K562 (cell line): Measurements from ENCODE around the gene SLC5A10. TPM values are rescaled to one million over a fixed set of nuclear protein-coding genes. Genes with fewer than 3 reads are reported as not detected.

ENCODE experiments used
- ATAC-seq: fragments of 200-7000 bp; cut with Tn5 transposase; 3 replicates; pipeline ENCODE4 v1.9.1; 2020; ENCODE audit warnings: moderate library complexity
- BruUV-seq: library from RNA; stranded (reverse); fragments of 400-500 nt; replicated peaks from 2 replicates; lab custom pipeline; 2021; lab: Mats Ljungman, UMichigan
- CTCF ChIA-PET: fragments of 300-600 bp; formaldehyde crosslinking; extraction: SDS; loops from one replicate; lab custom pipeline; 2021; ENCODE audit warnings: low intra/inter-chr PET ratio; lab: Yijun Ruan, JAX
- POLR2A ChIA-PET: fragments of 300-600, 350-650 bp; sonication (Branson Sonifier 250); formaldehyde crosslinking; extraction: SDS; loops from one replicate; lab custom pipeline; 2021; ENCODE audit warnings: antibody characterized with exemption, inconsistent platforms; lab: Yijun Ruan, JAX
- DNase-seq, 4 experiments: peaks; one replicate each; pipeline versions ENCODE4 v3.0.0 to v3.0.0-alpha.2; 2011 to 2018; ENCODE audit warnings: low spot score in 3 of 4, mixed read lengths in 3 of 4; ENCODE audit errors: extremely low read depth in 1 of 4
- FAIRE-seq: peaks from 2 replicates; lab custom pipeline; 2011; peaks lifted over from hg19 to GRCh38; lab: Jason Lieb, UNC
- H2AFZ ChIP-seq: 2 replicates; pipeline ENCODE4 v1.6.0; 2011; ENCODE audit warnings: low read depth, low read length, control low read depth, inconsistent platforms
- H3K27ac ChIP-seq: fragments of 200-600 bp; 3 replicates; pipeline ENCODE4 v1.8.0; 2011; ENCODE audit warnings: low read depth, mild to moderate bottlenecking, control low read depth, inconsistent platforms, low read length, moderate library complexity, mixed read lengths; ENCODE audit errors: extremely low read depth
- H3K27me3 ChIP-seq, 2 experiments: fragments of 300-600 bp in 1 of 2; 2 replicates in 1 of 2; 3 replicates in 1 of 2; pipeline versions ENCODE4 v1.6.0 to v1.8.0; 2011; ENCODE audit warnings: inconsistent platforms in 2 of 2, low read length in 2 of 2, mild to moderate bottlenecking in 1 of 2, mixed read lengths in 1 of 2, moderate library complexity in 1 of 2; ENCODE audit not compliant: control insufficient read depth in 2 of 2, insufficient read depth in 2 of 2
- H3K36me3 ChIP-seq: fragments of 300-600 bp; 3 replicates; pipeline ENCODE4 v1.8.0; 2011; ENCODE audit warnings: mild to moderate bottlenecking, low read length, inconsistent platforms; ENCODE audit not compliant: control insufficient read depth, insufficient read depth
- H3K4me1 ChIP-seq, 2 experiments: fragments of 200-600 bp in 1 of 2; replicated peaks in 1 of 2; 2 replicates in 1 of 2; 3 replicates in 1 of 2; pipeline versions ENCODE4 v1.5.1 to v1.8.0; 2011; ENCODE audit warnings: inconsistent platforms in 2 of 2, low read length in 2 of 2, mild to moderate bottlenecking in 1 of 2, mixed read lengths in 1 of 2, moderate library complexity in 1 of 2; ENCODE audit not compliant: control insufficient read depth in 2 of 2, insufficient read depth in 2 of 2
- H3K4me2 ChIP-seq: 2 replicates; pipeline ENCODE4 v1.6.1; 2011; ENCODE audit warnings: low read length, control low read depth, inconsistent platforms, mixed read lengths; ENCODE audit not compliant: insufficient read depth
- H3K4me3 ChIP-seq: fragments of 200-600 bp; sonication (generic), shearing (Covaris generic); 2 replicates; pipeline ENCODE4 v1.5.1; 2016; ENCODE audit warnings: control low read depth, inconsistent platforms
- H3K79me2 ChIP-seq: fragments of 200-600 bp; 3 replicates; pipeline ENCODE4 v1.8.0; 2011; ENCODE audit warnings: low read length, inconsistent platforms; ENCODE audit not compliant: control insufficient read depth, insufficient read depth
- H3K9ac ChIP-seq, 2 experiments: 2 replicates each; pipeline versions ENCODE4 v1.6.0 to v1.6.1; 2011; ENCODE audit warnings: low read depth in 2 of 2, low read length in 2 of 2, control low read depth in 1 of 2, inconsistent platforms in 1 of 2, mild to moderate bottlenecking in 1 of 2, mixed read lengths in 1 of 2; ENCODE audit not compliant: insufficient read depth in 1 of 2
- H3K9me1 ChIP-seq: one replicate; pipeline ENCODE4 v1.6.0; 2011; ENCODE audit warnings: inconsistent platforms, mild to moderate bottlenecking, low read length, moderate library complexity; ENCODE audit not compliant: control insufficient read depth, insufficient read depth
- H3K9me3 ChIP-seq: replicated peaks from 2 replicates; pipeline ENCODE4 v1.5.1; 2011; ENCODE audit warnings: low read depth, low read length, inconsistent platforms; ENCODE audit not compliant: control insufficient read depth, insufficient read depth
- H4K20me1 ChIP-seq: replicated peaks from 2 replicates; pipeline ENCODE4 v1.6.1; 2011; ENCODE audit warnings: low read length, inconsistent platforms, mixed read lengths; ENCODE audit not compliant: control insufficient read depth, insufficient read depth
- ADNP ChIP-seq: fragments of 200-800 bp; sonication (Bioruptor generic); IDR thresholded peaks from 2 replicates; pipeline ENCODE4 v1.6.1; 2016; ENCODE audit warnings: missing genetic modification characterization, missing compliant biosample characterization
- ARID1B ChIP-seq: fragments of 450-650 bp; IDR thresholded peaks from 2 replicates; pipeline ENCODE4 v1.6.1; 2016; ENCODE audit warnings: antibody characterized with exemption, mild to moderate bottlenecking, inconsistent platforms
- CHD4 ChIP-seq: fragments of 200-600 bp; sonication (generic); IDR thresholded peaks from 3 replicates; pipeline ENCODE4 v1.6.1; 2012; ENCODE audit warnings: low read depth, mild to moderate bottlenecking, mixed read lengths, low read length, inconsistent platforms; ENCODE audit not compliant: insufficient read depth, insufficient replicate concordance, poor library complexity, severe bottlenecking
- E2F6 ChIP-seq, 2 experiments: IDR thresholded peaks; 2 replicates each; pipeline ENCODE4 v1.6.1; 2011; ENCODE audit warnings: borderline replicate concordance in 1 of 2, control low read depth in 1 of 2, low read depth in 1 of 2, low read length in 1 of 2, mild to moderate bottlenecking in 1 of 2, mixed read lengths in 1 of 2, moderate library complexity in 1 of 2; ENCODE audit not compliant: insufficient read depth in 1 of 2, insufficient read length in 1 of 2, poor library complexity in 1 of 2, severe bottlenecking in 1 of 2; ENCODE audit errors: extremely low read depth in 1 of 2
- FOXA3 ChIP-seq, 2 experiments: fragments of 450-650 bp in 1 of 2; sonication (generic) in 1 of 2; formaldehyde crosslinking; IDR thresholded peaks in 1 of 2; conservative IDR thresholded peaks in 1 of 2; 2 replicates each; pipeline versions ENCODE4 v1.4.0 to v1.8.0; 2020 to 2022; ENCODE audit warnings: mild to moderate bottlenecking in 2 of 2, missing genetic modification reagents in 1 of 2
- GABPA ChIP-seq: fragments of 200-800 bp; sonication (Bioruptor generic); conservative IDR thresholded peaks from 2 replicates; pipeline ENCODE4 v1.6.1; 2016; ENCODE audit warnings: low read depth, missing genetic modification characterization, missing compliant biosample characterization
- MIER1 ChIP-seq: fragments of 450-650 bp; IDR thresholded peaks from 2 replicates; pipeline ENCODE4 v1.6.1; 2016; ENCODE audit warnings: antibody characterized with exemption, mild to moderate bottlenecking, low read depth
- NELFE ChIP-seq: IDR thresholded peaks from 2 replicates; pipeline ENCODE4 v1.6.1; 2011; ENCODE audit warnings: mild to moderate bottlenecking; ENCODE audit not compliant: insufficient read depth, insufficient read length
- POLR2G ChIP-seq: fragments of 200-400 bp; formaldehyde crosslinking; IDR thresholded peaks from 2 replicates; pipeline ENCODE4 v1.6.1; 2017; ENCODE audit warnings: low read depth, mild to moderate bottlenecking, antibody characterized with exemption, low read length, moderate library complexity
- SPI1 ChIP-seq: IDR thresholded peaks from 2 replicates; pipeline ENCODE4 v1.6.1; 2011; ENCODE audit warnings: low read depth, low read length, control low read depth, borderline replicate concordance
- TEAD2 ChIP-seq: fragments of 450-650 bp; IDR thresholded peaks from 2 replicates; pipeline ENCODE4 v1.6.1; 2016; ENCODE audit warnings: missing genetic modification characterization, control low read depth, missing compliant biosample characterization
- ZNF696 ChIP-seq: fragments of 250-450 bp; sonication (Bioruptor Pico); conservative IDR thresholded peaks from 2 replicates; pipeline ENCODE4 v1.4.0; 2020; ENCODE audit warnings: mild to moderate bottlenecking, moderate library complexity
- WGBS: fragments of 100-300 bp; shearing (Covaris generic); methylation state at CpG from one replicate; pipeline ENCODE4 v1.1.6; 2016; ENCODE audit warnings: low coverage, mixed read lengths; ENCODE audit not compliant: insufficient coverage; ENCODE audit errors: missing lambda C conversion rate; 5-methylcytosine and 5-hydroxymethylcytosine counted together
- in situ Hi-C: fragments of 300-500 bp; cut with MboI; formaldehyde crosslinking; loops from 4 replicates; pipeline ENCODE4 v1.15.0; 2018; ENCODE audit warnings: inconsistent platforms, mixed read lengths
- intact Hi-C: fragments of 100-400 bp; cut with micrococcal nuclease; formaldehyde crosslinking; loops from 2 replicates; pipeline ENCODE4 v1.14.2; 2022
- polyA plus RNA-seq, 8 experiments: library from polyadenylated mRNA; depleted of rRNA in 4 of 8; stranded (reverse) in 5 of 8; unstranded in 3 of 8; fragments of >200 nt; fragmentation: Nextera tagmentation in 2 of 8; fragmentation: Illumina TruSeq in 1 of 8; extraction: Ambion mirVana in 2 of 8; extraction: Trizol in 1 of 8; gene quantifications; 2 replicates each; pipeline versions ENCODE4 v1.2.1 to v1.2.3, GENCODE V29; 2011 to 2014; ENCODE audit warnings: inconsistent platforms in 1 of 8, missing spikeins in 1 of 8
- total RNA-seq, 7 experiments: library from RNA; depleted of rRNA in 6 of 7; stranded (reverse); fragments of >200 nt in 6 of 7; fragmentation: Illumina TruSeq in 2 of 7; extraction: Trizol in 2 of 7; gene quantifications; 2 replicates each; pipeline versions ENCODE4 v1.2.1 to v1.2.3, GENCODE V29; 2011 to 2021; ENCODE audit warnings: low replicate concordance in 1 of 7

Gene SLC5A10
- total and polyA plus RNA-seq, 9 of the 15 experiments (the other 6 are each of a cell fraction or from before 2014, with no cell fraction given), result 0.03 to 0.09 (median 0.03) TPM; not detected in 5

- intact Hi-C loops, result no loop called here
- ChIA-PET POLR2A (interaction anchor here (0.8 to 0.9 kb wide), 2 partner anchors 8 to 14 kb away, joined by 3 read pairs; no protein-coding TSS in a partner anchor), CTCF (no interaction called here)
- Histone ChIP-seq H3K79me2 (no peaks in the 10 kb centered on the region), H3K4me1 (peaks cover 10 to 25% of the 10 kb centered on the region in 2 experiments; a peak in 4 of 5 replicates), H2AFZ (no peak overlapping the region), H4K20me1 (no peaks in the 10 kb centered on the region), H3K9ac (peak overlapping the region in 1 of 2 experiments; percentile 64; a peak in 2 of 4 replicates), H3K27ac (no peak overlapping the region), H3K9me1 (no peaks in the 10 kb centered on the region), H3K4me2 (no peak overlapping the region), H3K4me3 (no peak overlapping the region), H3K9me3 (no peaks in the 10 kb centered on the region), H3K36me3 (peaks cover 13% of the 10 kb centered on the region; the same call in 1 of the 3 replicates), H3K27me3 (no peaks in the 10 kb centered on the region)
- no peak for FAIRE-seq
- no peak for TF ChIP-seq ARID1B
- TF ChIP-seq POLR2G, result 0 out of 2 replicates have a peak, but pooled peaks have one; percentile 24
- in situ Hi-C loops, result no loop called here
- no TSS peak for BruUV-seq
- ATAC-seq, result no peak
- 88% methylated on average over 8 of the region's 9 CpGs for WGBS
- DNase-seq, result no peak
Measured at GRCh38 chr17:18985475-18985874, 33.5 kb downstream of the SLC5A10 start.

- H3K4me3 ChIP-seq, result no peak overlapping the region
- 84% methylated on average over 10 of the region's 21 CpGs for WGBS
- no peak overlapping the region for H2AFZ ChIP-seq
- no peak overlapping the region for H3K9ac ChIP-seq
- no peak for ATAC-seq
- no TSS peak for BruUV-seq
- H4K20me1 ChIP-seq, result peaks cover 5% of the 10 kb centered on the region; the same call in 1 of the 2 replicates
- no peaks in the 10 kb centered on the region for H3K9me1 ChIP-seq
- CTCF ChIA-PET, result no interaction called here
- H3K27ac ChIP-seq, result no peak overlapping the region
- H3K4me1 ChIP-seq, result peaks cover 9 to 23% of the 10 kb centered on the region in 2 experiments; a peak in 4 of 5 replicates
- FAIRE-seq, result no peak
- no peaks in the 10 kb centered on the region for H3K9me3 ChIP-seq
- no peaks in the 10 kb centered on the region for H3K79me2 ChIP-seq
- intact Hi-C loops (no loop called here), in situ Hi-C loops (no loop called here)
- POLR2A ChIA-PET, result interaction anchor here (1.0 kb wide), 1 partner anchor 14 kb away, joined by 3 read pairs; no protein-coding TSS in a partner anchor
- H3K27me3 ChIP-seq, result no peaks in the 10 kb centered on the region
- no peak for DNase-seq
- H3K36me3 ChIP-seq, result peaks cover 13% of the 10 kb centered on the region; the same call in 1 of the 3 replicates
- no peak for TF ChIP-seq GABPA
- TF ChIP-seq FOXA3 (CRISPR knock-in tag; conservative IDR thresholded peaks at IDR 0.05 in 1 of 2, IDR thresholded peaks at IDR 0.05 in 1 of 2), result no peak
- no peak for TF ChIP-seq TEAD2 (tag)
- TF ChIP-seq NELFE, result no peak
- no peak for TF ChIP-seq ADNP (tag)
- TF ChIP-seq ZNF696, result no peak
- TF ChIP-seq E2F6 (IDR thresholded peaks at IDR 0.05; ENCODE audit: borderline replicate concordance in 1 of 2, extremely low read depth in 1 of 2, insufficient read depth in 1 of 2, insufficient read length in 1 of 2, low read depth in 1 of 2, low read length in 1 of 2, poor library complexity in 1 of 2, severe bottlenecking in 1 of 2), result no peak
- TF ChIP-seq SPI1, result no peak
- TF ChIP-seq CHD4, result no peak
- no peak for TF ChIP-seq MIER1
- TF ChIP-seq, all 486 proteins: peak for 0
- no peak overlapping the region for H3K4me2 ChIP-seq
Measured at GRCh38 chr17:18986541-18987229, 34.7 kb downstream of the SLC5A10 start.
